Activated naive CD4-positive, alpha-beta T cell treated with anti-CD3 and anti-CD28 coated beads, Interleukin-2, amount 50 U/mL, for 72 hours (primary cell): ENCODE results near the gene NPDC1. TPM values are rescaled to one million over a fixed set of nuclear protein-coding genes. Genes with fewer than 3 reads are reported as not detected.
"Not testable (repeated sequence)": the region's sequence is repeated elsewhere in the genome, so short reads cannot be mapped to it uniquely, and the experiment has no call there.

Experiments used
- ATAC-seq, 2 donors: fragments of 150-1000 bp; cut with Tn5 transposase; 2 replicates each; pipeline ENCODE4 v1.10.0; 2021; ENCODE audit warnings: mild to moderate bottlenecking in 2 of 2, moderate library complexity in 2 of 2
- DNase-seq, 2 donors: peaks; one replicate each; pipeline ENCODE4 v3.0.0; 2021 to 2022; ENCODE audit warnings: low spot score in 2 of 2
- H3K27ac Mint-ChIP-seq, 2 donors: one replicate each; pipeline ENCODE4 v1.8.0; 2022; ENCODE audit warnings: mild to moderate bottlenecking in 2 of 2, mixed read lengths in 2 of 2
- H3K36me3 Mint-ChIP-seq, 2 donors: one replicate each; pipeline ENCODE4 v1.8.0; 2022; ENCODE audit warnings: mixed read lengths in 2 of 2
- H3K9me3 Mint-ChIP-seq, 2 donors: one replicate each; pipeline ENCODE4 v1.8.0; 2022; ENCODE audit warnings: mixed read lengths in 2 of 2
- total RNA-seq, 2 donors: library from RNA; stranded (reverse); gene quantifications; one replicate each; pipeline ENCODE4 v1.2.3, GENCODE V29; 2022

The NPDC1 gene
- total RNA-seq, 2 donors from 2014 or later: 29.4 to 34.2 TPM

GRCh38 chr9:137037035-137037434, 8.9 kb downstream of the NPDC1 start:
- Mint-ChIP-seq H3K9me3 (no peaks in the 10 kb centered on the region), H3K27ac (no peak overlapping the region), H3K36me3 (no peaks in the 10 kb centered on the region)
- DNase-seq (no peak), ATAC-seq (no peak)

GRCh38 chr9:137035937-137036336, 10.0 kb downstream of the NPDC1 start:
- Mint-ChIP-seq H3K27ac (peak overlapping the region in 1 of 2 donors; percentile 60), H3K36me3 (no peaks in the 10 kb centered on the region), H3K9me3 (no peaks in the 10 kb centered on the region)
- ATAC-seq (no peak), DNase-seq (no peak)

GRCh38 chr9:137035507-137035834, 10.5 kb downstream of the NPDC1 start:
- DNase-seq (no peak), ATAC-seq (peak in 1 of 2 donors; percentile 8)
- Mint-ChIP-seq H3K27ac (peak overlapping the region in 1 of 2 donors; percentile 60), H3K36me3 (no peaks in the 10 kb centered on the region), H3K9me3 (no peaks in the 10 kb centered on the region)

GRCh38 chr9:137034709-137035506, 11.1 kb downstream of the NPDC1 start:
- peak overlapping the region; percentile 22 to 60 for H3K27ac Mint-ChIP-seq
- H3K9me3 Mint-ChIP-seq: no peaks in the 10 kb centered on the region
- peak; percentile 84 to 88 for ATAC-seq
- DNase-seq: peak; percentile 87
- no peaks in the 10 kb centered on the region for H3K36me3 Mint-ChIP-seq

- H3K27ac Mint-ChIP-seq: peak overlapping the region; percentile 22 to 60
- no peak for ATAC-seq
- DNase-seq: no peak
- no peaks in the 10 kb centered on the region for H3K9me3 Mint-ChIP-seq
- H3K36me3 Mint-ChIP-seq: no peaks in the 10 kb centered on the region
Observed at GRCh38 chr9:137034039-137034708, 11.8 kb downstream of the NPDC1 start.

- not testable (repeated sequence) for H3K36me3 Mint-ChIP-seq, ATAC-seq, H3K9me3 Mint-ChIP-seq, H3K27ac Mint-ChIP-seq, DNase-seq
Observed at GRCh38 chr9:137033481-137033880, 12.5 kb downstream of the NPDC1 start.

- ATAC-seq: no peak
- Mint-ChIP-seq H3K36me3 (no peaks in the 10 kb centered on the region), H3K27ac (no peak overlapping the region), H3K9me3 (no peaks in the 10 kb centered on the region)
- DNase-seq: no peak
Observed at GRCh38 chr9:137032858-137033257, 13.1 kb downstream of the NPDC1 start.

- DNase-seq (no peak), ATAC-seq (peak in 1 of 2 donors; percentile 6)
- H3K27ac Mint-ChIP-seq: peak within 1 kb of the TSS in 1 of 2 donors; percentile 68
Observed at GRCh38 chr9:137031904-137032640, 13.9 kb downstream of the NPDC1 start, which contains the start of gene FUT7. Gene FUT7, minus strand, starts transcription at chr9:137032088. Its CDS starts 97 bp downstream, at chr9:137031991.

GRCh38 chr9:137030538-137031527, 15.1 kb downstream of the NPDC1 start:
- peak overlapping the region; percentile 22 to 68 for H3K27ac Mint-ChIP-seq
- no peaks in the 10 kb centered on the region for H3K36me3 Mint-ChIP-seq
- ATAC-seq: peak in 1 of 2 donors; percentile 21
- peak in 1 of 2 donors; percentile 83 for DNase-seq
- no peaks in the 10 kb centered on the region for H3K9me3 Mint-ChIP-seq

More at GRCh38 chr9:137031904-137032640, 13.9 kb downstream of the NPDC1 start, which contains the start of gene FUT7:
- Mint-ChIP-seq H3K36me3 (no peaks in the 10 kb centered on the region), H3K9me3 (no peaks in the 10 kb centered on the region)

- ATAC-seq (no peak), DNase-seq (no peak)
- Mint-ChIP-seq H3K9me3 (no peaks in the 10 kb centered on the region), H3K27ac (peak overlapping the region; percentile 22 to 68), H3K36me3 (no peaks in the 10 kb centered on the region)
Observed at GRCh38 chr9:137030006-137030405, 16.0 kb downstream of the NPDC1 start.

- no peaks in the 10 kb centered on the region for H3K36me3 Mint-ChIP-seq
- ATAC-seq (peak; percentile 58 to 65), DNase-seq (peak; percentile 81 to 91)
- H3K9me3 Mint-ChIP-seq: no peaks in the 10 kb centered on the region
- peak overlapping the region in 1 of 2 donors; percentile 40 for H3K27ac Mint-ChIP-seq
Observed at GRCh38 chr9:137029058-137029936, 16.7 kb downstream of the NPDC1 start.

- Mint-ChIP-seq H3K36me3 (no peaks in the 10 kb centered on the region), H3K9me3 (no peaks in the 10 kb centered on the region), H3K27ac (no peak overlapping the region)
- ATAC-seq (peak; percentile 49 to 76), DNase-seq (peak; percentile 74 to 78)
Observed at GRCh38 chr9:137028263-137029057, 17.5 kb downstream of the NPDC1 start.

GRCh38 chr9:137027369-137028262, 18.4 kb downstream of the NPDC1 start, which contains the start of gene ABCA2:
Gene ABCA2, minus strand, starts transcription at chr9:137028237. Its CDS starts 97 bp downstream, at chr9:137028140.
- DNase-seq (no peak), ATAC-seq (no peak)

More at GRCh38 chr9:137027369-137028262, 18.4 kb downstream of the NPDC1 start, which contains the start of gene ABCA2:
- Mint-ChIP-seq H3K27ac (peak within 1 kb of the TSS in 1 of 2 donors; percentile 88), H3K36me3 (no peaks in the 10 kb centered on the region), H3K9me3 (no peaks in the 10 kb centered on the region)
